Measurements from ENCODE around the gene CREB3L1. TPM values are rescaled to one million over a fixed set of nuclear protein-coding genes. Genes with fewer than 3 reads are reported as not detected.
"Not testable (repeated sequence)": the region's sequence is repeated elsewhere in the genome, so short reads cannot be mapped to it uniquely, and the experiment has no call there.

CREB3L1 gene
- total and polyA plus RNA-seq, 2 of the 13 experiments (the other 11 are each of a cell fraction or from before 2014, with no cell fraction given) = not detected

DNA sequence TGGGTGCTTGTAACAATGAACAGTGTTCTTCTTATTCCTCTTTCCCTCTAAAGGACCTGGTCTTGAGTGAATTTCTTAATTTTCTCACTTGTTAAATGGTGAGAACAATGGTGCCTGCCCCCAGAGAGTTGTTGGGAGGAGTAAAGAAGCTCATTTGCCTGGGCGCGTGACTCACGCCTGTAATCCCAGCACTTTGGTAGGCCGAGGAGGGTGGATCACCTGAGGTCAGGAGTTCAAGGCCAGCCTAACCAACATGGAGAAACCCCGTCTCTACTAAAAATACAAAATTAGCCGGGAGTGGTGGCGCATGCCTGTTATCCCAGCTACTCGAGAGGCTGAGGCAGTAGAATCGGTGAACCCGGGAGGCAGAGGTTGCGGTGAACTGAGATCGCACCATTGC, 26.6 kb downstream of the CREB3L1 start:
- BruUV-seq (replicated peaks); H3K4me3 ChIP-seq (replicated peaks in 1 of 3; ENCODE audit: insufficient read depth in 1 of 3, low read depth in 2 of 3, low read length in 3 of 3); in situ Hi-C loops (cut with HindIII; ENCODE audit: extremely low pct_ligation_motif_present, low pct_unique_long_range_greater_than_20kb); H2AFZ ChIP-seq (ENCODE audit: low read length); H3K9ac ChIP-seq (ENCODE audit: insufficient read depth, low read depth, low read length); CTCF ChIA-PET (ENCODE audit: low intra/inter-chr PET ratio, low total read pairs); H3K9me3 ChIP-seq (ENCODE audit: low read length); FAIRE-seq; H4K20me1 ChIP-seq (ENCODE audit: insufficient read depth, low read length); H3K36me3 ChIP-seq (replicated peaks in 1 of 2; ENCODE audit: control insufficient read depth in 1 of 2, insufficient read depth in 2 of 2, low read length in 2 of 2); DNase-seq (ENCODE audit: low spot score); ATAC-seq; H3K79me2 ChIP-seq (ENCODE audit: insufficient read depth, low read length); H3K27ac ChIP-seq (ENCODE audit: extremely low read length, insufficient read depth, low read length); intact Hi-C loops (cut with micrococcal nuclease; ENCODE audit: unreplicated experiment); TF ChIP-seq SOX6 (IDR thresholded peaks at IDR 0.05): not testable (repeated sequence)
- 25% methylated on average over 12 of the region's 12 CpGs for WGBS (ENCODE audit: low lambda C conversion rate)
- peaks cover 1 to 14% of the 10 kb centered on the region in 2 experiments; a peak in 4 of 5 replicates for H3K27me3 ChIP-seq (ENCODE audit: control insufficient read depth in 1 of 2, insufficient read depth in 2 of 2, low read length in 2 of 2)
- POLR2A ChIA-PET = interaction anchor here (2.0 kb wide), 1 partner anchor 61 kb away, joined by 16 read pairs; no protein-coding TSS in a partner anchor
- peak; percentile 51; the same call in 1 of the 2 replicates for TF ChIP-seq RXRA (CRISPR knock-in tag; IDR thresholded peaks at IDR 0.05)
- TF ChIP-seq HNF4A (CRISPR knock-in tag; IDR thresholded peaks at IDR 0.05) = peak; percentile 14; the same call in 1 of the 2 replicates
- peak; percentile 75 for TF ChIP-seq RARA (CRISPR knock-in tag; IDR thresholded peaks at IDR 0.05)
- TF ChIP-seq SOX6 (CRISPR knock-in tag; IDR thresholded peaks at IDR 0.05) = 0 out of 2 replicates have a peak, but pooled peaks have one; percentile 19
- TF ChIP-seq NR2F1 (CRISPR knock-in tag; IDR thresholded peaks at IDR 0.05) = 0 out of 4 replicates have a peak, but pooled peaks of 1 of the 2 experiments have one; percentile 31
- TF ChIP-seq NR2F6 (IDR thresholded peaks at IDR 0.05) = peak; percentile 55
- peak; percentile 58 for TF ChIP-seq NR2F6 (CRISPR knock-in tag; IDR thresholded peaks at IDR 0.05)
- TF ChIP-seq, protein P1, sequence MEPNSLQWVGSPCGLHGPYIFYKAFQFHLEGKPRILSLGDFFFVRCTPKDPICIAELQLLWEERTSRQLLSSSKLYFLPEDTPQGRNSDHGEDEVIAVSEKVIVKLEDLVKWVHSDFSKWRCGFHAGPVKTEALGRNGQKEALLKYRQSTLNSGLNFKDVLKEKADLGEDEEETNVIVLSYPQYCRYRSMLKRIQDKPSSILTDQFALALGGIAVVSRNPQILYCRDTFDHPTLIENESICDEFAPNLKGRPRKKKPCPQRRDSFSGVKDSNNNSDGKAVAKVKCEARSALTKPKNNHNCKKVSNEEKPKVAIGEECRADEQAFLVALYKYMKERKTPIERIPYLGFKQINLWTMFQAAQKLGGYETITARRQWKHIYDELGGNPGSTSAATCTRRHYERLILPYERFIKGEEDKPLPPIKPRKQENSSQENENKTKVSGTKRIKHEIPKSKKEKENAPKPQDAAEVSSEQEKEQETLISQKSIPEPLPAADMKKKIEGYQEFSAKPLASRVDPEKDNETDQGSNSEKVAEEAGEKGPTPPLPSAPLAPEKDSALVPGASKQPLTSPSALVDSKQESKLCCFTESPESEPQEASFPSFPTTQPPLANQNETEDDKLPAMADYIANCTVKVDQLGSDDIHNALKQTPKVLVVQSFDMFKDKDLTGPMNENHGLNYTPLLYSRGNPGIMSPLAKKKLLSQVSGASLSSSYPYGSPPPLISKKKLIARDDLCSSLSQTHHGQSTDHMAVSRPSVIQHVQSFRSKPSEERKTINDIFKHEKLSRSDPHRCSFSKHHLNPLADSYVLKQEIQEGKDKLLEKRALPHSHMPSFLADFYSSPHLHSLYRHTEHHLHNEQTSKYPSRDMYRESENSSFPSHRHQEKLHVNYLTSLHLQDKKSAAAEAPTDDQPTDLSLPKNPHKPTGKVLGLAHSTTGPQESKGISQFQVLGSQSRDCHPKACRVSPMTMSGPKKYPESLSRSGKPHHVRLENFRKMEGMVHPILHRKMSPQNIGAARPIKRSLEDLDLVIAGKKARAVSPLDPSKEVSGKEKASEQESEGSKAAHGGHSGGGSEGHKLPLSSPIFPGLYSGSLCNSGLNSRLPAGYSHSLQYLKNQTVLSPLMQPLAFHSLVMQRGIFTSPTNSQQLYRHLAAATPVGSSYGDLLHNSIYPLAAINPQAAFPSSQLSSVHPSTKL (CRISPR knock-in tag; IDR thresholded peaks at IDR 0.05) = peak; percentile 22; the same call in 1 of the 2 replicates
- TF ChIP-seq NR2C2 (CRISPR knock-in tag; IDR thresholded peaks at IDR 0.05; ENCODE audit: borderline replicate concordance) = peak; percentile 70; the same call in 1 of the 2 replicates
- TF ChIP-seq FOSL2 (CRISPR knock-in tag; IDR thresholded peaks at IDR 0.05) = peak; percentile 76
- 0 out of 2 replicates have a peak, but pooled peaks have one; percentile 48 for TF ChIP-seq BHLHE40 (IDR thresholded peaks at IDR 0.05; ENCODE audit: low read length)
- H3K4me1 ChIP-seq (ENCODE audit: insufficient read depth, low read length) = peaks cover 34% of the 10 kb centered on the region
- 0 out of 2 replicates have a peak overlapping the region, but pooled peaks have one; percentile 32 for H3K4me2 ChIP-seq (ENCODE audit: low read depth, low read length)
